ENCODE results near the gene ARHGAP25.

Gene ARHGAP25, protein sequence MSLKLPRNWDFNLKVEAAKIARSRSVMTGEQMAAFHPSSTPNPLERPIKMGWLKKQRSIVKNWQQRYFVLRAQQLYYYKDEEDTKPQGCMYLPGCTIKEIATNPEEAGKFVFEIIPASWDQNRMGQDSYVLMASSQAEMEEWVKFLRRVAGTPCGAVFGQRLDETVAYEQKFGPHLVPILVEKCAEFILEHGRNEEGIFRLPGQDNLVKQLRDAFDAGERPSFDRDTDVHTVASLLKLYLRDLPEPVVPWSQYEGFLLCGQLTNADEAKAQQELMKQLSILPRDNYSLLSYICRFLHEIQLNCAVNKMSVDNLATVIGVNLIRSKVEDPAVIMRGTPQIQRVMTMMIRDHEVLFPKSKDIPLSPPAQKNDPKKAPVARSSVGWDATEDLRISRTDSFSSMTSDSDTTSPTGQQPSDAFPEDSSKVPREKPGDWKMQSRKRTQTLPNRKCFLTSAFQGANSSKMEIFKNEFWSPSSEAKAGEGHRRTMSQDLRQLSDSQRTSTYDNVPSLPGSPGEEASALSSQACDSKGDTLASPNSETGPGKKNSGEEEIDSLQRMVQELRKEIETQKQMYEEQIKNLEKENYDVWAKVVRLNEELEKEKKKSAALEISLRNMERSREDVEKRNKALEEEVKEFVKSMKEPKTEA

DNA sequence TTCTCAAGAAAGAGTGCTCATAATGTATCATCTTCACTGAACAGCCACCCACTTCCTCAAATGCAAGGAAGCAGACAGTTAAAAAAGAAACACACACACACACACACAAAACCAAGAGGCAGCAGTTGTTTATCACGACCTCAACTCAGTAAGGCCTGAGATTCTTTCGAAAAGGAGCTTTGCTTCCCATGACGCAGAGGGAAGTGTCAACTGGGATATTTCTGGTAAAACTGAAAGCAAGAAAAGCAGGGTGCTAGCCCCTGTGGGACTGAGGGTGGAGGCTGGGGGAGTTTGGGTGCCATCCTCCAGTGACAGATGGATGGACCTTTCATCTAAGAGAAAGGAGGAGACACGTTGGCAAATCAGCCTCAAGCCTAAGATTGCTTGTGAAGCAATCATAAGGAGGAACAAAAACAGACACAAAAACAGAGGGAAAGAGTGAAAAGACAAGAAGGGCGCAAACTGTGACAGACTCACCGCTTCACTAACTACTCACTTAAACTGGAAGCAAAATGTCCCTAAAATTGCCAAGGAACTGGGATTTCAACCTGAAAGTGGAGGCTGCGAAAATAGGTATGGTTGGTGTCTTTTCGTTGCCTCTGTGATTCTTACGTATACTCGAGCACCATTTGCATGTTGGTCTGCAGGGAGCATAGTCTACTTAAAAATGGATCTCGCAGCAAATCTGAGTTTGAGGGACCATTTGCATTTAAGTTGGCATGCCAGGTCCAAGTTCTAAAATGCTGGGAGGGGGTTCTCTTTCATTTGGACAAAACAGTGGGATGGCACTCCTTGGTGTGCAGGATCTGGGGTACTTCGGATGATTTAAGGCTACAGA, at the start of gene ARHGAP25:
Gene ARHGAP25 (plus strand): TSS at position 124 of the 838 bp plus-strand sequence. CDS start 389 bp downstream, at position 513.
- peak; percentile 29 for DNase-seq

DNA sequence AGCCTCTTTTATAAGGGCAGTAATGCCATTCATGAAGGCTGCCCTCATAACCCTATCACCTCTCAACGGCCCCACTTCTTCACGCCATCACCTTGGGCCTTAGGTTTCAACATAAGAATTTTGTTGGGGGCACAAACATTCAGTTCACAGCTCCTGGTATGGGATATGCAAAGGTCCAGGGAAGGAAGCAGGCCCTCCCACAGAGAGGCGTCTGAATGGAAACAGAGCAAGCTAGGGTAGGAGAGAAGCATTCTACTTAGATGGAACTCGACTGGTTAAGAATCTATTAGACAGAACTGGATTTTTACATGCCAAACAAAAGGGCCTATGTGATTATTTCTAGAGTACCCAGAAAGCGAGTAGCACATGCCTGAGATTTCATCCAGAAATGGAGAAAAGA, 48.4 kb upstream of the ARHGAP25 start:
- no peak for DNase-seq

DNA sequence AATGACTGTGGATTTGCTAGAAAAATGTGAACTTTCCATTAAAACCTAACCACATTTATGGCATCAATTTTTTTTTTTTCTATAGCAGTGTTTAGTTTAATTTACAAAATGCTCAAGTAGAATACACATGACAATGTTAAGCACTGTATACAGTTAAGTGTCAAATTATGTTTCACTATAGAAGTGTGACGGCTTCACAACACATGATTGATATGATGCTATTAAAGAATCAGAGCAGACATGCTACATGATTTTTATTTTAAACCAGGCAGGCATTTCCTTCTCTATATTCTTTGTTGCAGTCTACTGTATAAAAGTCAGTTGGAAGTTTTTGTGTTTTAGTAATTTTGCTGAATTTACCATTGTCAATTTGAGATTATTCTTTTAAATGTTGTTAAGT, 47.6 kb upstream of the ARHGAP25 start:
- DNase-seq: no peak

DNA sequence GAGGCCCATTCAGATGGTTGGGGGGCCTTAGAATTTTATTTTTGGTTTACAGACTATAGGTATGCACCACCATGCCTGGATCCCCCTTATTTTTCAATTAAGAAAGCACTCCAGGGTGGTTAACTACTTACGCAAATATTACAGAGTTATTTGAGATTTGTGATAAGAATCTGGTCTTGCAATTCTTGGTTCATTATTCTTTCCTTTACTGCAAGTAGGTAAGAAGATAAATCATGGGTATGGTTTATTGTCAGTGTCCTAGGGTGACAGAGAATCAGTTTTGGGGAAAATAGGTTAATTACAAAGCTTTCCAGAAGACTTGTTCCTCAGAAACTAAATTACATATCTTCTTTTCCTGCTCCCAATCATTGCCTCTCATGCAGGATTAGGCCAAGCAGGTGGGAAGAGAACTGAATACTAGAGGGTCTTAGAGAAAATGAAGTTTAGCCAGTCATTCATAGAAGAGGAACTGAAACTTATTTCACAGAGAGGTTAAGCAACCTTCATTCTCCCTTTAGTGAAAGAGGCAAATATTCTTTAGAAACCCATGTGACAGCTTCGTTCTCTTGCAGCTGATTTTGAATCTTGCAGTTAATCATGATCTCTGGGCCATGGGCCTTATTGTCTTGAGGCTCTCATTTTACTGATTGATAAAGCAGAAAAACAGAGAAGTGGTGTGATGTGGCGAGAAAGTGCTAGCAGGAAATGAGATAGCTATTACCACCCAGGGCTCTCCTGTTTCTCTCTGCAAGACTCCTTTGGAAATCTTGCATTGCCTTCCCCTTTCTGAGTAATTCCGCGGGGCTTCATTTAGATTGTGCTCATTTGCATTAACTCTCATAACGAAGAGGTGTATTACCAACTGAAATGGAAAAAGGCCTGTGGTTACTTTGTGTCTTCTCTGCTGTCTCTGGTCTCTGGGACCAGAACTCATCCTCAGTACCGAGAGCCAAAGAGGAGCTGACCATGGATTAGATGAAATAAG, 44.8 kb upstream of the ARHGAP25 start:
- no peak for DNase-seq

DNA sequence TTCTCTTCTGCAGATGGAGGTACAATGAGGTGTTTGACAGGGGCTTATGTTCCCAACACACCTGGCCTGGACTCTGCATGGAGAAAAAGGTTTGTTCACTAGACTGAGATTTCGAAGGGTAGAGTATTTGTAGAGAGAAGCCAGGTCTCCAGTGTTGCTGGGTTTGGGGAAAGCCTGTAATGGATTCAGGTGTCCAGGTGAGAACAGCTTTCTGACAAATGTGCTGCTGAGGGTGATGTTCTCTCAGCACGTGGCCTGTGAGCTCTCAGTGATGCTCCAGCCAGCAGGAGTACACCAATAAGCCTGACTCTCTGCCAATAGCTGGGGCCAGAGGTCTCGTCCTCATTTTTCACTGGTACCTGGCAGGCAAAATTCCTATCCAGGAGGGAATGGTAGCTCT, 43.8 kb upstream of the ARHGAP25 start:
- no peak for DNase-seq

DNA sequence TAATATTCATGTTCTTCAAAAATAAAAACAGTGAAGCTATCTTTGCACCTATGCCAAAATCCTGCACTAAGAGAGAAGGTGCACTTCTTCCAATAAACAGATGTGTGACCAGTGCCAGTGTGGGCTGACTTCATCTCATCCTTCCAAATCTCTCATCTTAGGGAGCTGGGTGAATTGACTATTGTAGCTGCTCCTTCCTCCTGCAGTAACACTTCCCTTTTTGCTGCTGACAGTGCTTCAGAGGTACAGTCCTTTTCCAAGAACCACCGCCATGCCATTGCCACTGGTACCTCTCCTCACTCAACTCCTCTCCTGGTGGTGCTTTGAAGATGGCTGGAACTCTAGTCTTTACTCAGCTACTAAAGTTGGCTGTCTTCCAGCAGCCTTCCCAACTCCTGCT, 42.1 kb upstream of the ARHGAP25 start:
- DNase-seq: no peak

DNA sequence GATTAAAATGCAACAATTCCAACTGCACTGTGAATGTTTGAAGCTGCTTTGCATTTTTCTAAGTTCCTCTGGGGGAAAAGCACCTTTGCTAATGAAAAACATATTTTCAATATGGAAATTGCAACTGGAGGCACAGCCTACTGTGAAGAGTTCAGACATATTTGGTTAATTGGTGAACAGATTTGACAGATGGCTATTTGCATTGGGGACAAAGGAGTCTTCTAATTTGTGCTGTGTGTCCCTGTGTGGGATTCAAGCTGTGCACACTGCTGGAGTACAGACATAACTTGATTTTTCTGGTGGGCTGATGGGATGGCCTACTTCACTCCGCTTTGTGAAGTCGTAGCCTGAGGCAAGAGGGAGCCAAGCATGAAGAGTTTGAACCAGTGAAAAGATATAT, 40.7 kb upstream of the ARHGAP25 start:
- no peak for DNase-seq

DNA sequence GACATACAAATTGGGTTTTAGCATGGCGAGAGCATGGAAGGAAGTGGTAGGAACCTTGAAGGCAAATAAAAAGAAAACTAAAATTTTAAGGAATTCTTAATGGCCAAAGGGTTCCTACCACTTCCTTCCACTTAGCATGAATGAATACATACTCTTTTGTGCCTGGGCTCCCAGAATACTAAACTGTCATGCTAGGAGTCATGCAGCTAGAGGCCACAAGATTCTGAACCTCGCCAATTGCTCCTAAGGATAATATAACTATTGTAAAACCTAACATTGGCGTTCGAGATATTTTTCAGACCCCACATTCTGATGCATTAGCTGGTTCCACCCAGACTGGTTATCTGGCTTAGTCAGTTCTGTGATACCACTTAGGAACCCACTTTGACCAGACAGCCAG, 38.6 kb upstream of the ARHGAP25 start:
- DNase-seq: no peak

DNA sequence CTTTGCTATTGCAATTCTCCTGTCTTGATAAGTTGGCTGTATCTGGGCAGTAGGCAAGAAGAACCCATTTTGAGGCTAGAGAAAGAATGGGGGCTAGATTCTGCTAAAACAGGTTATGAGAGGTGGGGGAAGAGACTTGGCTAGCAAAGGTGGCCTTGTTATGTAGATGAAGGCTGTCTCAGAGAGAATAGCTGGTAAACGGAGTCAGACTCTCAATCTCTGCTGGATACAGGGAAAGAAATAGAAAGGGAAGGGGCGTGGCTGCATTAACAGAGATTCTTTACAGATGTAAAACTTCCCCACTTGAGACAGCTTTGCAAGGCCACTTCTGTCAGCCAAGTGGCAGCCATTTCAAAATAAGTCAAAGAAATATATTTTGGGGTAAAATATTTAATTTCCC, 38.1 kb upstream of the ARHGAP25 start:
- no peak for DNase-seq

DNA sequence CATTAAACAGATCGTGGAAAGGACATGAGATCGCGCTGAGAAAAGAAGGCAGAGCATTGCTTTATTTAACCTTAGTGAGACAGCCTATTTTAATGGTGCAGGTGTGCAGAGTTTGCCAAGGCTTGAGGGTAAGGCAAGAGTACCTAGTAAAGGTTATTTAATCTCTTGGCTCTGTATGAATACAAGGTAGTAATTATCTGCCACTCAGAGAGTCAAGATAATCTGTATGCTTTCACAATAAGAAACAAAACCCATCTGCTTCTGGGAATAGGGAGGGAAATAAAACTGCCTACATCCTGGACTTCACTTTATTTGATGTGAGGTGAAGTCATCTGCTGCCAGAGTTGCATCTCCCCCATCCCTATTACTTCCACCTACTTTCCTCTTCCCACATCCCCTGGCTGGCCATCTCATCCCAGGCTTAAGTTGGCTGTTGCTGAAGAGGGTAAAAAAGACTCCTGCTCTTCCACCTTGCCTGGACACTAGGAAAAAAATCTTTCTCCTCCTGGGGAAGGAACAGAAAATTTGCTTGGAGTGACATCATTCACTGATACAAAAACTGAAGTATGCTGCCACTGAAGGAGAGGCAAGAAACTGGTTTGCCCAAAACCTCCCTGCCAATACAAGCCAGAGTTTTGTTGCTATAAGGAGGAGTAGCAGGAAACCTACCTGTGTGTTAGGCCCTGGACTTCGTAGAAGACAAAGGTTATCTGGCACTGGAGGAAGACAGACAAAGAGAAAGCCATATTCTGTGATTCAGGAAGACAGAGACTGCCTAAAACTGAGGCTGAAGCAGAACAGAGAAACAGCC, 35.8 kb upstream of the ARHGAP25 start:
- DNase-seq: no peak

DNA sequence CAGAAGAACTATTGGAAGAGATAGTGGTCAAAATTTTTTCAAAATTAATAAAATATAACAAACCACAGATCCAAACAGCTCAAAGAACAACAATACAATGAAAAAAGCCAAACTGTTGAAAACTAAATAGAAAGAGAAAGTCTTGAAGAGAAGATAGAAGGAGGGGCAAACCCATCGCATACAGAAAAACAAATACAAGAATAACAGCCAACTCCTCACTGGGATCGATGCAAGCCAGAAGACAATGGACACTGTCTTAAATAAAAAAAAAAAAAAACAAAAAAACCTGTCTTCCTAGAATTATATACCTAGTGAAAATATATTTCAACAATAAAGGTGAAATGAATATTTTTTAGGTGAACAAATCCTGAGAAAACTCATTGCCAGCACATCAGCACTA, 34.1 kb upstream of the ARHGAP25 start:
- DNase-seq: no peak

DNA sequence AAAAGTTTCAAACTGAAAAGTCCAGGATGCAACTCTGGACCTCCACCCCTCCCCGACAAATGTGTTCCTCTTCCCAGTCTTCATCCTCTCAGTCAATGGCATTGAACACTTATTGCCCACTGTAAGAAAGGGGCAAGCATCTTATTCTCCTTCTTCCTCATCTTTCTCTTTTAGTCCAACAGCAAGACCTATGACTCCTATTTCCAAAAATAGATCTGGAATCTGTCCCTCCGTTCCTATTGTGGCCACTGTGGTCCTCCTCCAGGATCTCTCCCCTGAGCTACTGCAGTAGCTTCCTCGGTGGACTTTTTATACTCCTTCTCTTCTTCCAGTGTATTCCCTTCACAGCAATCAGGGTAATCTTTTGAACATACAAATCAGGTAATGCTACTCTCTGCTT, 28.0 kb upstream of the ARHGAP25 start:
- DNase-seq: no peak

DNA sequence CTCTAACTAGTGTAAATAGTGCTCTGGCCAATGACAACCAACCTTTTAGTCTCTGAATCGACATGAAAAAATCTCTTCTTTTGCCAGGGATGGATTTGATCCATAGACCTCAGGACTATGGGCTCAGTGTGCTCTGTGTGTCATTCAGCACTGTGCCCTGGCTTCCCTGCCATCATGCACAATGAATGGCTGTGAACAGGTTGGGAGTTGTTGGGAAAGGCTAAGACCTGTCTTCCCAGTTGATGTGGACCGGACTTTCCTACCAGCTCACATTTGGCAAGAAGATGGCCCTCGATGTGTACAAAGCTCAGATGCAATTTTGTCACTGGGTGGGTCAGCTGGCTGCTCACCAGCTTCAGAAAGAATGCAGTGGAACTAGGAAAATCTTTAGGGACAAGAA, 26.0 kb upstream of the ARHGAP25 start:
- no peak for DNase-seq

DNA sequence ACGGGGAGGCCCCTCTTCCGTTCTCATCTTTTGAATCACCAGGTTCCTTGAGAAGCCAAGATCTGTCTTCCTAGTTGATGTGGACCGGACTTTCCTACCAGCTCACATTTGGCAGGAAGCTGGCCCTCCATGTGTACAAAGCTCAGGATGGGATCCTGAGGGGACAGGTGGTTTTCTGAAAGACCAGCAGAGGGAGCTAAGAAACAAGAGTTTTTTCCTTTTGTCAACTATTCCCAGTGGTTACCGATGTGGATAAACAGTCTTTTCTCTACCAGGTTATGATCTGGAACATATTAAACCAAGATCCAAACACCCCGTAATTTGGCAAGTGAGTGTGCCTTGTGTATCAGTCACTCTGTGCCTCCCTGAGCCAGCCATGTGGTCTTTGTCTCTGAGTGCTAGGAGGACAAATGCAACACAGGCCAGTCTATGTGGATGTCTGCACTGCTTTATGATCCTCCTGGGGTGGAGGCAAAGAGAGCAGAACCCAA, 25.1 kb upstream of the ARHGAP25 start:
- no peak for DNase-seq

DNA sequence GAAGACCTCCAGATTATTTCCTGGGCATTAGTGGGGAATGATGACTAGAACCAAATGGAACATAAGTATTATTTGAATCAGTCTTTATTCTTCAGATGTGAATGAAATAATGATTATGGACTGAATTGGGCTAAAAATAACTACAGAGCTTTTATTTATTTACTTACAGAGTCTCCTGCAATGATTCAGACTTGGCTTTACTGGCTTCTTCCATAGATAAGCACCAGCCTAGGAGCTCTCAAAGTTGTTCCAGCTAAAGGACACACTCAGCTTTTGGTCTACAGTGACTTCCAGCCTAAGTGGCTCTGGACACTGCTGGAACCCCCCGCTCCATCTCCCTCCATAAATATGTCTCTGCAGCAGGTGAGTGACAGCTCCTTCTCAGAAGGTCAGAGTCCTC, 24.3 kb upstream of the ARHGAP25 start:
- no peak for DNase-seq

DNA sequence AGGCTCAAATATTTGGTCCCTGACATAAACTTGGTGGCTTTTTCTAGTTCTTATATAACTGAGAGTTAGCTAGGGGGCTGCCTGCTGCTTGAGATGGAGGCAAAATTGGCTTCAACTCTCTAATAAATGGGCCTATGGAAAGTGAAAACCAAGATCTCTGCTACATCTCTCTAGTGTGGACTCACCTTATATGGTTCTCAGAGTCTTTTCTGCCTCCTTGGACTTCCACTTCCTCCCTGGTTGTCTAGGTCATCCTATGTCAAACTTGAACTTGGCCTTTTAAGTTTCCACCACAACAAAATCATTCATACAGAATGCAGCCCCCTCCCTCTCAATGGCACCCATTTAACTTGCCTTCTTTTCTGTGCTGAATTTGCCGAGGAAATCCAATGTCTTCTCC, 23.9 kb upstream of the ARHGAP25 start:
- no peak for DNase-seq

DNA sequence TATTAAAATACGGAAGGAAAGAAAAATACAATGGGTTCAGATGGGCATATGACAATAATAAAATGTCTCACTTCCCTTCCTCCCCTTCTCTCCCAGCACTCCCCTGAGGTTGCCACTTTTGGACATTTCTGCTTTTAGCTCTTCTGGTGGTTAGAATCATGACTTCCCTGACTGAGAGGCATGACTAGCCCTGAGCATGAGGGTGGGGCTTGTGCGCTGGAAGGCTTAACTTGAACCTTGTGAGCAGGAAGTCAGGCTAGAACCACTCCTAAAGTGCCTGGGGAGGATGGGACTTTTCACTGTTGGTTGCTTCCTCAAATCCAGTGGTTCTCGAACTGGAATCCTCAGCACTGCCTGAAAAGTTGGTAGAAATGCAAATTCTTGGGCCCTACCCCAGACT, 19.7 kb upstream of the ARHGAP25 start:
- no peak for DNase-seq

DNA sequence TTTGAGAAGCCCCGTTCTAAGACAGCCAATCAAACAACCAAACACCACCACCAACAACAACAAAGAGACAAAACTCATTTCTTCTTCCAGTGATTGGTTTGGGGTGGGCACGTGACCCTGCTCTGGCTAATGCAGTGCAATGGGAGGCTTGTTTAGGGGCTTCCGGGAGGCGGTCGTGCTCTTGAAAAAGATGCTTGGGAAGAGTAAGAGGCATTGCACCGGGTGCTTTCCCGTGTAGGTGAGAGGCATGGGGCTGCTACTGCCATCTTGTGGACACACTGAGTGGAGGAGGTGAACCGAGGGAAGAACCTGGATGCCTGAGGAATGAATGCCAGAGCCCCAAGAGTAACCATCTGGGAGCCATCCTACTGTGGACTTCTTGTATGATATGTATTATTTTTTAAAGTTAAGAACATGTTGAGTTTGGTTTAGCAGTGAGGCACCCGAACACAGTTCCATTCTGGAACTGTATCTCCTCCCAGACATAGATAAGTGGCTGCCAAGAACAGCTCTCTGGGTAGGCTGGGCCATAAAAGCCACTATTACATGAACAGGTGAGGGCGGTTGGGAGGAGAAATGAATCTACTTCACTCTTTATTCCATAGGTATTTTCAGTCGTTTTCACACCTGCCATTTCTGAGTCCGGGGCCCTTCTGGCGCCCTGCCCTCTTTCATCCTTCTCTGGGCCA, 19.1 kb upstream of the ARHGAP25 start:
- no peak for DNase-seq

DNA sequence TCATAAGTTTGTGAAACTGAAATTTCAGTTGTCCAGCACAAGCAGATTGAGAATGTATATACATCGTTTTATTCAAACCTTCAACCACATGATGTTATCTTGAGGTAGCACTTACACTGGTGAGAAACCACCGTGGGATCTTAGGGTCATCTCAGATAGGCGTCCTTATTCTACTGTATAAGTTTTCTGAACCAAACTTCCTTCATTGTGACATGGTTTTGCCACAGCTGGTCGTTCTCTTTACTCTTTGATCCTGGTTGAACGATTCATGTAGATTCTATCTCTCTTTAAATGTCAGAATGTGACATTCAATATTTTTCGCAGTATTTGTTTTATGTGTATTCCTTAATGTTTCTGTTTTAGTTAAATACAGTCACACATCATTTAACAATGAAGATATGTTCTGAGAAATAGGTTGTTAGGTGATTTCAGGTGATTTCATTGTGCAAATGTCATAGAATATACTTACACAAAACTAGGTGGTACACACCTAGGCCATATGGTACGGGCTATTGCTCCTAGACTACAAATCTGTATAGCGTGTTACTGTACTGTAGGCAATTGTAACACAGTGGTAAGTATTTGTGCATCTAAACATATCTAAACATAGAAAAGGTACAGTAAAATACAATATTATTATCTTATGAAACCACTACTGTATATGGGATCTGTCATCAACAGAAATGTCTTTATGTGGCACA, 17.9 kb upstream of the ARHGAP25 start:
- DNase-seq: no peak

DNA sequence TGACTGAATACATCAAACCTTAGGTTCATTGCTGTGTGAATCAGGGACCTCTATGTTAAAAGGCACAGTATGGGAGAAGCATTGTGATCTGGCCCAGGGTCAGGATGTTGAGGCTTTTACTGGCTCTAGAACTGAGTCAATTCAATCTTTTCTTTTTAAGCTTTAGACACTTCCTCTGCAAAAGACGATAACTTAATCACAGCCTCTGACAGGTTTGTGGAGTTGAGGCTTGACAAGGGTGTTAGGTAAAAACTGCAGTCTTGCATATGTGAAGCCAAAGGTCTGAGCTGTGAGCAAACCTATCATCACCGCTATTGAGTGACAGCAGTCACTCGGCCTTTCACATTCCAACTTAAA, 17.3 kb upstream of the ARHGAP25 start:
- no peak for DNase-seq
